ENCODE measurements around the gene PFKFB4. TPM values are rescaled to one million over a fixed set of nuclear protein-coding genes. Genes with fewer than 3 reads are reported as not detected.

The PFKFB4 gene
- total and polyA plus RNA-seq, 7 donors = 1.5 to 8.0 (median 4.2) TPM

DNA sequence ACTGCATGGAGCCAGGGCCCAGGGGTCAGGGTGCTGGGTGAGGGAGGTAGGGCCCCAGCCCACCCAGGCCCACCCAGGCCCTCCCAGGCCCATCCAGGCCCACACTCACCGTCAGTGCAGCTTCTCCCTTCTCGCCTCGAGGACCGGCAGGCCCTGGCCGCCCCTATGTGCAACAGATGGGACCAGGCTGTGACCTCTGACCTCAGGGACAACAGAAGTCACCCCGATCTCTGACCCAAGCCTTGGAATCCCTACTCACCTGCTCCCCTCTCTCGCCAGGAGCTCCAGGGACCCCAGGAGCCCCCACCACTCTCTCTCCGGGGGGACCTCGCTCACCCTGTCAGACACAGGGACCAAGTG is 9.8 kb upstream of the PFKFB4 start:
- Histone ChIP-seq H3K27ac (no peak overlapping the region), H3K9me3 (no peaks in the 10 kb centered on the region), H3K4me1 (peaks cover 0 to 5% (median 2%) of the 10 kb centered on the region in 4 donors), H3K4me3 (no peak overlapping the region), H3K36me3 (no peaks in the 10 kb centered on the region), H3K27me3 (no peaks in the 10 kb centered on the region)
- TF ChIP-seq POLR2A (IDR thresholded peaks at IDR 0.05) = no peak
- no peak for TF ChIP-seq EP300 (IDR thresholded peaks at IDR 0.05)
- TF ChIP-seq, protein P1, sequence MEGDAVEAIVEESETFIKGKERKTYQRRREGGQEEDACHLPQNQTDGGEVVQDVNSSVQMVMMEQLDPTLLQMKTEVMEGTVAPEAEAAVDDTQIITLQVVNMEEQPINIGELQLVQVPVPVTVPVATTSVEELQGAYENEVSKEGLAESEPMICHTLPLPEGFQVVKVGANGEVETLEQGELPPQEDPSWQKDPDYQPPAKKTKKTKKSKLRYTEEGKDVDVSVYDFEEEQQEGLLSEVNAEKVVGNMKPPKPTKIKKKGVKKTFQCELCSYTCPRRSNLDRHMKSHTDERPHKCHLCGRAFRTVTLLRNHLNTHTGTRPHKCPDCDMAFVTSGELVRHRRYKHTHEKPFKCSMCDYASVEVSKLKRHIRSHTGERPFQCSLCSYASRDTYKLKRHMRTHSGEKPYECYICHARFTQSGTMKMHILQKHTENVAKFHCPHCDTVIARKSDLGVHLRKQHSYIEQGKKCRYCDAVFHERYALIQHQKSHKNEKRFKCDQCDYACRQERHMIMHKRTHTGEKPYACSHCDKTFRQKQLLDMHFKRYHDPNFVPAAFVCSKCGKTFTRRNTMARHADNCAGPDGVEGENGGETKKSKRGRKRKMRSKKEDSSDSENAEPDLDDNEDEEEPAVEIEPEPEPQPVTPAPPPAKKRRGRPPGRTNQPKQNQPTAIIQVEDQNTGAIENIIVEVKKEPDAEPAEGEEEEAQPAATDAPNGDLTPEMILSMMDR (IDR thresholded peaks at IDR 0.05) = no peak
- no peak for TF ChIP-seq POLR2AphosphoS5 (IDR thresholded peaks at IDR 0.05)
- DNase-seq = no peak
- WGBS, 2 donors = 92% methylated on average over 9 of the region's 9 CpGs
- intact Hi-C loops (cut with DNase I) = no loop called here

DNA sequence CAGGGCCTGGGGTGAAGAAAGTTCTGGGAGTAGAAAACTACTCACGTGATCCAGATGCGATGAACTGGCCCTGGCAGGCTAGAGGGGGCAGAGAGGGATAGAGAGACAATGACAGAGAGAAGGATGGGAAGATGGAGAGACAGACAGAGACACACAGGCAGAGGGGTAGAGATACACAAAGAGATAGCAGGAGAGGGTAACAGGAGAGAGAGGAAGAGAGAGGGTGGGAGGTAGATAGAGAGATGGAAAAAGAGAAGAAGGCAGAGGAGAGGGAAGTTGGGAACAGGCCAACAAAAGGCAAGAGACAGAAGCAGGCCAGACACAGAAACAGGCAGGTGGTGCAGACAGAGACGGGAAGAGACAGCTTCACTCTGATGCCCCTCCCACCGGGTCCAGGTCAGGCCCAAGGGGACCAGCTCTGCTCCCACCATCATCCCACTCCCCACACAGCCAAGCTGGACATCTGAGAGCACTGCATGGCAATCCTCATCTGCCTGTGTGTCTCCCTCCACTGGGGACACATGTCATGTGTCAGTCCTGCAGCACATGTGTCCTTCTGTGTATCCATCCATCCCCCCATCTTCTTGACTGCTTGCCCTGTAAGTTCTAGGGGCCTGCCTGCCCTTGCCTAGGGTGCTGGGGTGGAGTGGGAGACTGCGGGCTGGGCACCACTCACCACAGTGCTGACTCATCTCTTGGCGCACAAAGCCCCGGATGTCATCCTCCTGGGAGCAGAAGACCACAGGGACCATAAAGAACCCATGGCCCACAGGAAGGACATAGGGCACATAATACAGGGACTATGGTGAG is 9.2 kb upstream of the PFKFB4 start:
- TF ChIP-seq, protein P1 (IDR thresholded peaks at IDR 0.05) = no peak
- no peak for TF ChIP-seq POLR2AphosphoS5 (IDR thresholded peaks at IDR 0.05)
- TF ChIP-seq POLR2A (IDR thresholded peaks at IDR 0.05) = no peak
- TF ChIP-seq EP300 (IDR thresholded peaks at IDR 0.05) = no peak
- no peak for DNase-seq
- Histone ChIP-seq H3K27ac (no peak overlapping the region), H3K4me3 (no peak overlapping the region), H3K27me3 (no peaks in the 10 kb centered on the region), H3K4me1 (peaks cover 0 to 11% (median 8%) of the 10 kb centered on the region in 4 donors), H3K9me3 (no peaks in the 10 kb centered on the region), H3K36me3 (no peaks in the 10 kb centered on the region)
- WGBS, 2 donors = 63 to 65% methylated on average over 7 of the region's 7 CpGs
- intact Hi-C loops (cut with DNase I) = no loop called here

DNA sequence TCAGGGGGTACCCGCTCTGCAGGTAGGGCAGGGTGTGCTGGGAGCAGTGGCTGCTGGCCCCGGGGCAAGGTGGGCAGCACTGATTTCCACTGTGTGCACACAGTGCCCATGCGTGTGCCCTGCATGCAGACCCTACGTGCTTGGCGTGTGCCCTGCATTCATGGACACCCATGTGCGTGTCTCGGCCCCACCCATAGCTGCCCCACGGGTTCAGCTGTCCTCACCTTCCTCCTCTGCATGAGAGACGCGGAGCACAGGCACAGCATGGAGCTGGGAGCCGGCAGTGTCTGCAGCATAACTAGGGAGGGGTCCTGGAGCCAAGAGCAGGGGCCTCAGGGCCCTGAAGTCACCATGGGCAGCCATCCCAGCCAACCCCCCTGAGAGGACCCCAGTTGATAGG is 8.6 kb upstream of the PFKFB4 start:
- no peak overlapping the region for H3K4me3 ChIP-seq
- WGBS, 2 donors = 88 to 90% methylated on average over 11 of the region's 11 CpGs
- H3K27ac ChIP-seq = no peak overlapping the region
- TF ChIP-seq POLR2A (IDR thresholded peaks at IDR 0.05) (no peak), POLR2AphosphoS5 (IDR thresholded peaks at IDR 0.05) (no peak), EP300 (IDR thresholded peaks at IDR 0.05) (no peak)
- TF ChIP-seq, protein P1 (IDR thresholded peaks at IDR 0.05) = no peak
- no peaks in the 10 kb centered on the region for H3K27me3 ChIP-seq
- no peak for DNase-seq
- no peaks in the 10 kb centered on the region for H3K36me3 ChIP-seq
- intact Hi-C loops (cut with DNase I) = no loop called here
- H3K9me3 ChIP-seq = no peaks in the 10 kb centered on the region
- H3K4me1 ChIP-seq = peaks cover 0 to 17% (median 14%) of the 10 kb centered on the region in 4 donors

DNA sequence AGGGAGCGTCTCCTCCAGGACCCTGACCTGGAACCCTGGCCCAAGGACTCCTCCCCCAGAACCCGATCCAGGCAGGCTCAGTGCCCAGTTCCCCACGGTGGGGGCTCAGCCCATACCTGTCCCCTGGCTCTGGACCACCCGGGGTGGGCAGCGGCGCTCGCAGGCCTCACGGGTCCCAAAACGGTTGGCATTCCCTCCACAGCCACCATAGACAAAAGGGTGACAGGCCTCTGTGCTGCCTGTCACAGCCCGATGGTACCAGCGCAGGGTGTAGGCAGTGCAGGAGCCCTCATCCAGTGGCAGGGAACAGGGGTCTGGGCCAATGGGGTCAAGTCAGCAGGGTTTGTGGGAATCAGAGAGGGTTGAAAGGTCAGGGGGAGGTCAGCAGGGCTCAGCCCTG is 8.1 kb upstream of the PFKFB4 start:
- no peaks in the 10 kb centered on the region for H3K9me3 ChIP-seq
- no peak overlapping the region for H3K4me3 ChIP-seq
- no peaks in the 10 kb centered on the region for H3K27me3 ChIP-seq
- TF ChIP-seq POLR2AphosphoS5 (IDR thresholded peaks at IDR 0.05) (no peak), POLR2A (IDR thresholded peaks at IDR 0.05) (no peak), EP300 (IDR thresholded peaks at IDR 0.05) (no peak)
- TF ChIP-seq, protein P1 (IDR thresholded peaks at IDR 0.05) = no peak
- no peaks in the 10 kb centered on the region for H3K36me3 ChIP-seq
- intact Hi-C loops (cut with DNase I) = no loop called here
- DNase-seq = no peak
- 89 to 92% methylated on average over 11 of the region's 11 CpGs for WGBS, 2 donors
- no peak overlapping the region for H3K27ac ChIP-seq
- peaks cover 0 to 22% (median 19%) of the 10 kb centered on the region in 4 donors for H3K4me1 ChIP-seq

Data from sigmoid colon (tissue), 7 donors.